DOHH2 (cell line): Measurements from ENCODE around the gene NFIB.

Experiments used
- H3F3A ChIP-seq: fragments of 200-600 bp; sonication (generic), shearing (Covaris generic); 2 replicates; pipeline ENCODE4 v1.6.0; 2016; ENCODE audit warnings: antibody characterized with exemption, mild to moderate bottlenecking; ENCODE audit not compliant: control insufficient read depth, insufficient read depth
- H3K27ac ChIP-seq: fragments of 200-600 bp; sonication (generic); 2 replicates; pipeline ENCODE4 v1.5.1; 2014; ENCODE audit warnings: low read depth, mild to moderate bottlenecking, low read length, moderate library complexity
- H3K27me3 ChIP-seq: fragments of 200-600 bp; sonication (generic); 2 replicates; pipeline ENCODE4 v1.6.1; 2014; ENCODE audit warnings: mild to moderate bottlenecking, low read length, mixed read lengths; ENCODE audit not compliant: control insufficient read depth
- H3K36me3 ChIP-seq: fragments of 200-600 bp; sonication (generic); 2 replicates; pipeline ENCODE4 v1.6.1; 2014; ENCODE audit warnings: mild to moderate bottlenecking, low read length, moderate library complexity, mixed read lengths; ENCODE audit not compliant: control insufficient read depth
- H3K4me1 ChIP-seq: fragments of 200-600 bp; sonication (generic); 2 replicates; pipeline ENCODE4 v1.6.1; 2014; ENCODE audit warnings: mild to moderate bottlenecking, low read length, mixed read lengths; ENCODE audit not compliant: control insufficient read depth
- H3K4me2 ChIP-seq: fragments of 200-600 bp; sonication (generic); 2 replicates; pipeline ENCODE4 v1.6.0; 2014; ENCODE audit warnings: mild to moderate bottlenecking, low read length, moderate library complexity
- H3K4me3 ChIP-seq: fragments of 200-600 bp; sonication (generic); 2 replicates; pipeline ENCODE4 v1.5.1; 2014; ENCODE audit warnings: mild to moderate bottlenecking, low read length, mixed read lengths
- H3K79me2 ChIP-seq: fragments of 200-600 bp; sonication (generic); 2 replicates; pipeline ENCODE4 v1.6.1; 2014; ENCODE audit warnings: mild to moderate bottlenecking, low read length, mixed read lengths; ENCODE audit not compliant: control insufficient read depth
- H3K9me2 ChIP-seq: fragments of 200-600 bp; sonication (generic); replicated peaks from 2 replicates; pipeline ENCODE4 v1.6.1; 2014; ENCODE audit warnings: mild to moderate bottlenecking, low read length, mixed read lengths; ENCODE audit not compliant: control insufficient read depth
- H3K9me3 ChIP-seq: fragments of 200-600 bp; sonication (generic); 2 replicates; pipeline ENCODE4 v1.6.1; 2014; ENCODE audit warnings: antibody characterized with exemption, low read length, mixed read lengths; ENCODE audit not compliant: control insufficient read depth, insufficient read depth
- H4K20me1 ChIP-seq: fragments of 200-600 bp; sonication (generic); 2 replicates; pipeline ENCODE4 v1.6.0; 2014; ENCODE audit warnings: low read depth, mild to moderate bottlenecking, antibody characterized with exemption, low read length, moderate library complexity; ENCODE audit not compliant: control insufficient read depth, insufficient read depth
- CTCF ChIP-seq: fragments of 200-600 bp; sonication (generic); IDR thresholded peaks from one replicate; pipeline ENCODE4 v1.5.1; 2014; ENCODE audit warnings: antibody characterized with exemption, mild to moderate bottlenecking, low read depth, low read length; ENCODE audit not compliant: poor library complexity, severe bottlenecking
- EZH2phosphoT487 ChIP-seq: fragments of 200-600 bp; sonication (generic); IDR thresholded peaks from 2 replicates; pipeline ENCODE4 v1.6.1; 2017; ENCODE audit warnings: borderline replicate concordance, mild to moderate bottlenecking, antibody characterized with exemption, low read length, moderate library complexity, mixed read lengths

The NFIB gene

GRCh38 chr9:14096258-14096922 lies 217.6 kb downstream of the NFIB start:
- Histone ChIP-seq H3K27me3 (no peaks in the 10 kb centered on the region), H3K36me3 (no peaks in the 10 kb centered on the region), H3K79me2 (no peaks in the 10 kb centered on the region), H3K4me2 (no peak overlapping the region), H3K9me2 (no peaks in the 10 kb centered on the region), H3F3A (no peaks in the 10 kb centered on the region), H4K20me1 (no peaks in the 10 kb centered on the region), H3K4me3 (no peak overlapping the region), H3K4me1 (no peaks in the 10 kb centered on the region), H3K9me3 (no peaks in the 10 kb centered on the region), H3K27ac (no peak overlapping the region)
- TF ChIP-seq EZH2phosphoT487 (no peak), CTCF (no peak)

- no peaks in the 10 kb centered on the region for H3K36me3 ChIP-seq
- TF ChIP-seq EZH2phosphoT487 (no peak), CTCF (no peak)
- H3K79me2 ChIP-seq, result no peaks in the 10 kb centered on the region
- H4K20me1 ChIP-seq, result no peaks in the 10 kb centered on the region
- H3K9me3 ChIP-seq, result no peaks in the 10 kb centered on the region
- H3K4me2 ChIP-seq, result no peak overlapping the region
- H3K4me3 ChIP-seq, result no peak overlapping the region
- H3K27me3 ChIP-seq, result no peaks in the 10 kb centered on the region
- no peak overlapping the region for H3K27ac ChIP-seq
- H3F3A ChIP-seq, result no peaks in the 10 kb centered on the region
- H3K4me1 ChIP-seq, result no peaks in the 10 kb centered on the region
- no peaks in the 10 kb centered on the region for H3K9me2 ChIP-seq
Observed at GRCh38 chr9:14095277-14095676, 218.7 kb downstream of the NFIB start.

- H3K36me3 ChIP-seq, result no peaks in the 10 kb centered on the region
- no peaks in the 10 kb centered on the region for H3K4me1 ChIP-seq
- no peak overlapping the region for H3K4me3 ChIP-seq
- no peaks in the 10 kb centered on the region for H3K79me2 ChIP-seq
- no peaks in the 10 kb centered on the region for H3F3A ChIP-seq
- no peak overlapping the region for H3K4me2 ChIP-seq
- no peak overlapping the region for H3K27ac ChIP-seq
- no peaks in the 10 kb centered on the region for H3K9me2 ChIP-seq
- no peaks in the 10 kb centered on the region for H4K20me1 ChIP-seq
- TF ChIP-seq EZH2phosphoT487 (no peak), CTCF (no peak)
- no peaks in the 10 kb centered on the region for H3K9me3 ChIP-seq
- no peaks in the 10 kb centered on the region for H3K27me3 ChIP-seq
Observed at GRCh38 chr9:14094491-14094890, 219.4 kb downstream of the NFIB start.
